Esophagus squamous epithelium (tissue), 5 donors: Measurements from ENCODE around the gene OGFOD3. TPM values are rescaled to one million over a fixed set of nuclear protein-coding genes. Genes with fewer than 3 reads are reported as not detected.

Source experiments
- DNase-seq: peaks from one replicate; lab custom pipeline; 2025; lab: John Stamatoyannopoulos, UW
- H3K27ac ChIP-seq, 4 donors: fragments of 200-600 bp; sonication (generic); one replicate each; pipeline ENCODE4 v1.5.1; 2016 to 2019; ENCODE audit warnings: mild to moderate bottlenecking in 1 of 4
- H3K27me3 ChIP-seq, 4 donors: fragments of 200-600 bp; sonication (generic); 1 replicate in 3 of 4; 2 replicates in 1 of 4; pipeline versions ENCODE4 v1.5.1 to v1.6.0; 2017 to 2021; ENCODE audit warnings: antibody characterized with exemption in 1 of 4
- H3K36me3 ChIP-seq, 3 donors: fragments of 200-600 bp; sonication (generic); one replicate each; pipeline ENCODE4 v1.5.1; 2016 to 2019
- H3K4me1 ChIP-seq, 3 donors: fragments of 200-600 bp; sonication (generic); one replicate each; pipeline ENCODE4 v1.5.1; 2017 to 2019
- H3K4me3 ChIP-seq, 4 donors: fragments of 200-600 bp; sonication (generic); 1 replicate in 3 of 4; 2 replicates in 1 of 4; pipeline ENCODE4 v1.5.1; 2016 to 2019; ENCODE audit warnings: mild to moderate bottlenecking in 2 of 4, moderate library complexity in 1 of 4
- H3K9me3 ChIP-seq, 3 donors: fragments of 200-600 bp; sonication (generic); one replicate each; pipeline ENCODE4 v1.5.1; 2016 to 2019
- CTCF ChIP-seq, 6 experiments: fragments of 450-650 bp in 4 of 6; fragments of 200-600 bp in 2 of 6; sonication (generic) in 2 of 6; IDR thresholded peaks; one replicate each; pipeline ENCODE4 v1.5.1; 2016 to 2019; ENCODE audit warnings: antibody characterized with exemption in 6 of 6, mild to moderate bottlenecking in 4 of 6, moderate library complexity in 4 of 6
- POLR2A ChIP-seq, 4 donors: fragments of 450-650 bp; IDR thresholded peaks; one replicate each; pipeline ENCODE4 v1.6.1; 2017; ENCODE audit warnings: antibody characterized with exemption in 4 of 4, mild to moderate bottlenecking in 4 of 4, moderate library complexity in 3 of 4
- whole genome bisulfite sequencing, 2 donors: methylation state at CpG; one replicate each; pipeline ENCODE4 v1.1.5; 2018; 5-methylcytosine and 5-hydroxymethylcytosine counted together
- intact Hi-C: fragments of 100-400 bp; cut with DNase I; formaldehyde crosslinking; loops from one replicate; pipeline ENCODE4 v1.15.0; 2022
- total RNA-seq, 4 donors: library from RNA; depleted of rRNA; stranded (reverse); fragments of >200 nt; gene quantifications; one replicate each; pipeline ENCODE4 v1.1.0, GENCODE V29; 2016
- donor health status: DM: yes; HTN: yes; CAD: no.

Gene OGFOD3, protein sequence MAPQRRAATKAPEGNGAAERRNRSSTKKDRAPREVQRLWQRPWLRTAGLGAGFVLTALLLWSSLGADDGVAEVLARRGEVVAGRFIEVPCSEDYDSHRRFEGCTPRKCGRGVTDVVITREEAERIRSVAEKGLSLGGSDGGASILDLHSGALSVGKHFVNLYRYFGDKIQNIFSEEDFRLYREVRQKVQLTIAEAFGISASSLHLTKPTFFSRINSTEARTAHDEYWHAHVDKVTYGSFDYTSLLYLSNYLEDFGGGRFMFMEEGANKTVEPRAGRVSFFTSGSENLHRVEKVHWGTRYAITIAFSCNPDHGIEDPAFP
- total RNA-seq: 10 to 100 TPM; 11.9 to 26.7 (median 19.4) TPM

DNA sequence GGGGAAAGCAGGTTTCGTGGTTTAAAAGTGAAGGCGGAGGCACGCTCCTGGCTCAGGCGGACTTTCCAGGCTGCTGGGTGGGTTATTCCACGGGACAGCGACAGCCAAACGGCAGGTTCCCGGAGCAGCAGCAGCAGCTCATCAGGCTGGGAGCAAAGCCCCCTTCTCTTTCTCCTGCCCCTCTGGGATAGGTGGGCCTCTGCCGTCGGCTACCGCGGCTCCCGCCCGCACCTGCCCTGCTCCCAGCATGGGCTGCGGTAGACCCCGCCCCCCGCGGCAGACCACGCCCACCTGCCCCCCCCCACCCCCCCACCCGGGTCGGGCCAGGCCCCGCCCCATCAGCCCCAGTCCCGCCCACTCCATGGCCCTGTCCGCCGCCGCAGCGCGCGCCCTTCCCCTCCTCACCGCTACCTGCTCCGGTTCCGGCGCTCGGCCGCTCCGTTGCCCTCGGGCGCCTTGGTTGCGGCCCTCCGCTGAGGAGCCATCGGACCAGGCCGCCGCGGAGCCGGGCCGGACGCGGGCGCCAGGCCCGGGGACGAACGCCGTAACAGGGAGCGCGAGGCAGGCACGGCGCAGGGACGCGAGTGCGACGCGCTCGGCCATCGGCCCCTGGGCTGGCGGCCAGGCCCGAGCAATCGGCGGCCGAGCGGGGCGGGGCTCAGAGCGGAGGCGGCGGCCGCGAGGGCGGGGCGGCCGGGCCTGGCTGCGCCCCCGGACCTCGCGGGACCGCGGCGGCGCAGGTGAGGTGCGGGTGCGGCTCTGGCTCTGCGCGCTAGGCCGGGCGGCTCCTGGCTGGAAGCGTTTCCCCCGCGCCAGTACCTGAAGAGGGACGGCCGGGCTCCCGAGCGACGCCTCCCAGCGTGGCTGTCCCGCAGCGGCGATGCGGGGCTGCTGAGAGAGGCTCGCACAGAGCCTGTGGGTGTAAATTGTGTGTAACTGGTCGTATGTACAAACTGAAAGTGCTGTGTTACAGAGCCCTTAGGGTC lies at the start of gene OGFOD3, which contains the start of gene HEXD:
Gene OGFOD3 (minus strand): TSS at position 586 of the 986 bp plus-strand sequence. CDS start 101 bp downstream, at position 485.
Gene HEXD (plus strand): TSS at position 347 of the 986 bp plus-strand sequence. CDS start 1,453 bp downstream, outside the sequence.
- Histone ChIP-seq H3K4me1 (peaks cover 16 to 38% (median 16%) of the 10 kb centered on the region in 3 donors), H3K4me3 (peak within 1 kb of the TSS; percentile 75 to 87 (median 80)), H3K9me3 (peaks cover 0 to 7% (median 0%) of the 10 kb centered on the region in 3 donors), H3K27me3 (no peaks in the 10 kb centered on the region), H3K27ac (peak within 1 kb of the TSS; percentile 89 to 96 (median 92)), H3K36me3 (peaks cover 0 to 39% (median 8%) of the 10 kb centered on the region in 3 donors)
- WGBS, 2 donors: 0% methylated on average over 1 to 9 of the region's 108 CpGs
- no peak for DNase-seq
- TF ChIP-seq POLR2A (IDR thresholded peaks at IDR 0.05) (peak in 2 of 4 donors; percentile 24 to 58), CTCF (IDR thresholded peaks at IDR 0.05) (peak in 3 of 6 experiments; percentile 22 to 30 (median 28))
- intact Hi-C loops: no loop called here

- Histone ChIP-seq H3K9me3 (no peaks in the 10 kb centered on the region), H3K27me3 (no peaks in the 10 kb centered on the region), H3K4me3 (no peak overlapping the region), H3K27ac (no peak overlapping the region), H3K4me1 (peaks cover 0 to 38% (median 0%) of the 10 kb centered on the region in 3 donors), H3K36me3 (peaks cover 10 to 100% (median 30%) of the 10 kb centered on the region in 3 donors)
- TF ChIP-seq POLR2A (IDR thresholded peaks at IDR 0.05): no peak
- intact Hi-C loops: no loop called here
- no peak for DNase-seq
- 79 to 91% methylated on average over 5 of the region's 7 CpGs for WGBS, 2 donors
Measured at GRCh38 chr17:82465023-82465603, 46.7 kb upstream of the OGFOD3 start.

DNA sequence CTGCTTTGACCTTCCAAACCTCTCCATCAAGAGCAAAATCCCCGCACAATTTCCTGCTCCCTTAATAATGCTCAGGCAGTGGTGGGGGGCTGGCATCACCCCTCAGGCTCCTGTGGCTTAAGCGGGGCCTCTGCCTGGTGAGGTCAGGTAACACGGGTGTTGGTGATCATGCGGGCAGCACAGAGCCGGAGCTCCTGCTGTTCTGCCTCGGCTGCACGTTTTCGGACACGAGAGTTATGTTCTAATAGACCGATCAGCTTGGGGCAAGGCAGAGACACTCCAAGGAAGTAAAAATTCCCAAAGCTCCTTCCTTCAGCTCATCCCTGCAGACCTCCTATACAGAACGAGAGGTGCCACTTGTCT lies 46.2 kb upstream of the OGFOD3 start:
- Histone ChIP-seq H3K27me3 (no peaks in the 10 kb centered on the region), H3K36me3 (peaks cover 12 to 98% (median 24%) of the 10 kb centered on the region in 3 donors), H3K4me1 (peaks cover 0 to 44% (median 1%) of the 10 kb centered on the region in 3 donors), H3K4me3 (no peak overlapping the region), H3K27ac (no peak overlapping the region), H3K9me3 (no peaks in the 10 kb centered on the region)
- intact Hi-C loops: no loop called here
- no peak for DNase-seq
- TF ChIP-seq CTCF (IDR thresholded peaks at IDR 0.05) (no peak), POLR2A (IDR thresholded peaks at IDR 0.05) (no peak)
- WGBS, 2 donors: 77 to 93% methylated on average over 2 to 10 of the region's 11 CpGs

DNA sequence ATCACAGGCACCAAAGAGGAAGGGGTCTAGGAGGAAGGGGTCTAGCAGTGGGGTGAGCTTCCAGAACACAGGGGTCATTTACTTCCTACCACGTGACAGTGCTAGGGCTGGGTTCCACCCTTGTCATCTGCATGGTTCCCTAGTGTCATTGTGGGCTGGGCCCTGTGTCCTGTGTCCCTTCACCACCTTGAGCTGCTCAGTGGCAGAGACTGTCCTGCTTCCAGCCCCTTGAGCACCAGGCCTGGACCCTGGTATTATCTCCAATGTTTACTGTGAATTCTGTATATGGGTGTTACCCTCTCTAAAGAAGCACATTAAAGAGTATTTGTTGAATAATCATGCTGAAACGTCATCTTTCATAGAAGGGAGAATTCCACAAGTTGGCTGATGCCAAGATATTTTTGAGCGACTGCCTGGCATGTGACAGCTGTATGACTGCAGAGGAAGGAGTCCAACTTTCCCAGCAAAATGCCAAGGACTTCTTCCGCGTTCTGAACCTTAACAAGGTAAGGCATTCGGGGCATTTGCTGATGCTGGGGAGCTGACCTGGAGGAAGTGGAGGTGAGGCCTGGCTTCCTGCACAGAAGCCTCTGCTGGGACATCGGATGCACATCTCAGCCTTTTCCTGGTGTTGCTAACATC lies 45.7 kb upstream of the OGFOD3 start:
- no peak for TF ChIP-seq CTCF (IDR thresholded peaks at IDR 0.05)
- TF ChIP-seq POLR2A (IDR thresholded peaks at IDR 0.05): no peak
- H3K36me3 ChIP-seq: peaks cover 12 to 93% (median 19%) of the 10 kb centered on the region in 3 donors
- peak overlapping the region in 2 of 4 donors; percentile 29 to 33 for H3K27ac ChIP-seq
- H3K9me3 ChIP-seq: no peaks in the 10 kb centered on the region
- no peak overlapping the region for H3K4me3 ChIP-seq
- intact Hi-C loops: no loop called here
- H3K27me3 ChIP-seq: no peaks in the 10 kb centered on the region
- WGBS, 2 donors: 68 to 70% methylated on average over 6 to 7 of the region's 7 CpGs
- H3K4me1 ChIP-seq: peaks cover 0 to 49% (median 5%) of the 10 kb centered on the region in 3 donors
- no peak for DNase-seq

- no peaks in the 10 kb centered on the region for H3K27me3 ChIP-seq
- intact Hi-C loops: no loop called here
- WGBS, 2 donors: 70 to 95% methylated on average over 5 to 6 of the region's 6 CpGs
- no peaks in the 10 kb centered on the region for H3K9me3 ChIP-seq
- TF ChIP-seq POLR2A (IDR thresholded peaks at IDR 0.05): no peak
- TF ChIP-seq CTCF (IDR thresholded peaks at IDR 0.05): no peak
- peak overlapping the region in 2 of 4 donors; percentile 29 to 33 for H3K27ac ChIP-seq
- H3K4me1 ChIP-seq: peaks cover 0 to 51% (median 5%) of the 10 kb centered on the region in 3 donors
- peaks cover 12 to 86% (median 14%) of the 10 kb centered on the region in 3 donors for H3K36me3 ChIP-seq
- no peak overlapping the region for H3K4me3 ChIP-seq
- DNase-seq: no peak
Measured at GRCh38 chr17:82463391-82463790, 45.0 kb upstream of the OGFOD3 start.
